Neural progenitor cell (in vitro differentiated cells): Measurements from ENCODE around the gene INPP4B. TPM values are rescaled to one million over a fixed set of nuclear protein-coding genes. Genes with fewer than 3 reads are reported as not detected.

ENCODE experiments used
- DNase-seq: peaks from one replicate; pipeline ENCODE4 v3.0.0-alpha.2; 2016; ENCODE audit warnings: low spot score
- H2AFZ ChIP-seq: fragments of 200-600 bp; sonication (generic); replicated peaks from 2 replicates; pipeline ENCODE4 v1.6.1; 2016; ENCODE audit warnings: antibody characterized with exemption
- H3F3A ChIP-seq: fragments of 200-600 bp; sonication (generic); 2 replicates; pipeline ENCODE4 v1.6.1; 2016; ENCODE audit warnings: antibody characterized with exemption, low read depth
- H3K27ac ChIP-seq: fragments of 200-600 bp; sonication (generic); 2 replicates; pipeline ENCODE4 v1.5.1; 2016; ENCODE audit warnings: mild to moderate bottlenecking
- H3K27me3 ChIP-seq: fragments of 200-600 bp; sonication (generic); 2 replicates; pipeline ENCODE4 v1.6.1; 2016; ENCODE audit warnings: mild to moderate bottlenecking, moderate library complexity
- H3K36me3 ChIP-seq: fragments of 200-600 bp; sonication (generic); 2 replicates; pipeline ENCODE4 v1.5.1; 2016
- H3K4me1 ChIP-seq: fragments of 200-600 bp; sonication (generic); 2 replicates; pipeline ENCODE4 v1.6.1; 2016; ENCODE audit warnings: mixed run types
- H3K4me2 ChIP-seq: fragments of 200-600 bp; sonication (generic); 2 replicates; pipeline ENCODE4 v1.6.1; 2016
- H3K4me3 ChIP-seq: fragments of 200-600 bp; sonication (generic); 2 replicates; pipeline ENCODE4 v1.5.1; 2016
- H3K79me2 ChIP-seq: fragments of 200-600 bp; sonication (generic); 2 replicates; pipeline ENCODE4 v1.6.1; 2016; ENCODE audit warnings: low read depth
- H3K9ac ChIP-seq: fragments of 200-600 bp; sonication (generic); 2 replicates; pipeline ENCODE4 v1.6.1; 2016
- H3K9me3 ChIP-seq: fragments of 200-600 bp; sonication (generic); 2 replicates; pipeline ENCODE4 v1.5.1; 2016; ENCODE audit warnings: low read depth
- H4K20me1 ChIP-seq: fragments of 200-600 bp; sonication (generic); 2 replicates; pipeline ENCODE4 v1.6.1; 2016; ENCODE audit warnings: low read depth
- H3K27ac Mint-ChIP-seq: 3 replicates; pipeline ENCODE4 v1.8.0; 2021; ENCODE audit warnings: mixed read lengths
- H3K27me3 Mint-ChIP-seq: 2 replicates; pipeline ENCODE4 v1.8.0; 2022; ENCODE audit warnings: low read depth, mild to moderate bottlenecking, inconsistent platforms, moderate library complexity, mixed read lengths; ENCODE audit not compliant: insufficient read depth
- H3K36me3 Mint-ChIP-seq: 3 replicates; pipeline ENCODE4 v1.8.0; 2021; ENCODE audit warnings: mixed read lengths
- H3K4me1 Mint-ChIP-seq: 3 replicates; pipeline ENCODE4 v1.8.0; 2021; ENCODE audit warnings: mixed read lengths
- H3K4me3 Mint-ChIP-seq: 3 replicates; pipeline ENCODE4 v1.8.0; 2021; ENCODE audit warnings: mild to moderate bottlenecking, moderate library complexity, mixed read lengths
- H3K9me3 Mint-ChIP-seq: 3 replicates; pipeline ENCODE4 v1.8.0; 2020; ENCODE audit warnings: mixed read lengths
- CTCF ChIP-seq: fragments of 200-600 bp; sonication (generic); IDR thresholded peaks from 2 replicates; pipeline ENCODE4 v1.5.1; 2017; ENCODE audit warnings: antibody characterized with exemption, mild to moderate bottlenecking
- EZH2 ChIP-seq: fragments of 200-600 bp; sonication (generic); IDR thresholded peaks from 2 replicates; pipeline ENCODE4 v1.6.1; 2017; ENCODE audit warnings: antibody characterized with exemption, mild to moderate bottlenecking, moderate library complexity
- EZH2phosphoT487 ChIP-seq: fragments of 200-600 bp; sonication (generic); IDR thresholded peaks from 2 replicates; pipeline ENCODE4 v1.6.1; 2017; ENCODE audit warnings: antibody characterized with exemption
- total RNA-seq: library from RNA; depleted of rRNA; stranded (reverse); fragments of >200 nt; gene quantifications from 2 replicates; pipeline ENCODE4 v1.2.3, GENCODE V29; 2015; ENCODE audit warnings: low replicate concordance

INPP4B gene
- total RNA-seq, 1 donor from 2014 or later: 1.3 TPM

GRCh38 chr4:142554412-142554811, 291.7 kb downstream of the INPP4B start:
- TF ChIP-seq EZH2: no peak
- no peak for TF ChIP-seq CTCF
- no peak for TF ChIP-seq EZH2phosphoT487
- Histone ChIP-seq H3K36me3 (no peaks in the 10 kb centered on the region), H2AFZ (no peak overlapping the region), H3K4me1 (peaks cover 14% of the 10 kb centered on the region), H3K79me2 (no peaks in the 10 kb centered on the region), H3K27me3 (no peaks in the 10 kb centered on the region), H3F3A (no peaks in the 10 kb centered on the region), H3K9me3 (no peaks in the 10 kb centered on the region), H3K4me2 (no peak overlapping the region), H3K4me3 (no peak overlapping the region), H3K27ac (no peak overlapping the region), H4K20me1 (no peaks in the 10 kb centered on the region), H3K9ac (no peak overlapping the region)
- no peak overlapping the region for H3K4me3 Mint-ChIP-seq
- H3K27me3 Mint-ChIP-seq: peaks cover 2% of the 10 kb centered on the region
- no peak overlapping the region for H3K27ac Mint-ChIP-seq
- DNase-seq: no peak
- no peaks in the 10 kb centered on the region for H3K9me3 Mint-ChIP-seq
- peaks cover 2% of the 10 kb centered on the region for H3K36me3 Mint-ChIP-seq
- H3K4me1 Mint-ChIP-seq: peaks cover 19% of the 10 kb centered on the region

GRCh38 chr4:142551517-142552305, 294.4 kb downstream of the INPP4B start:
- Histone ChIP-seq H4K20me1 (no peaks in the 10 kb centered on the region), H3K4me3 (no peak overlapping the region), H3K36me3 (no peaks in the 10 kb centered on the region), H3F3A (no peaks in the 10 kb centered on the region), H3K9ac (no peak overlapping the region), H3K79me2 (no peaks in the 10 kb centered on the region), H3K27me3 (no peaks in the 10 kb centered on the region), H3K9me3 (no peaks in the 10 kb centered on the region), H3K4me1 (peaks cover 14% of the 10 kb centered on the region), H3K27ac (no peak overlapping the region), H2AFZ (no peak overlapping the region), H3K4me2 (no peak overlapping the region)
- no peak overlapping the region for H3K27ac Mint-ChIP-seq
- no peak for TF ChIP-seq CTCF
- no peak for TF ChIP-seq EZH2phosphoT487
- TF ChIP-seq EZH2: no peak
- H3K27me3 Mint-ChIP-seq: peaks cover 2% of the 10 kb centered on the region
- no peak for DNase-seq
- H3K36me3 Mint-ChIP-seq: peaks cover 2% of the 10 kb centered on the region
- H3K9me3 Mint-ChIP-seq: no peaks in the 10 kb centered on the region
- peaks cover 20% of the 10 kb centered on the region for H3K4me1 Mint-ChIP-seq
- no peak overlapping the region for H3K4me3 Mint-ChIP-seq

GRCh38 chr4:142550965-142551364, 295.1 kb downstream of the INPP4B start:
- no peak for DNase-seq
- Histone ChIP-seq H3K9ac (no peak overlapping the region), H3F3A (no peaks in the 10 kb centered on the region), H3K79me2 (no peaks in the 10 kb centered on the region), H3K4me3 (no peak overlapping the region), H3K36me3 (no peaks in the 10 kb centered on the region), H3K4me1 (peaks cover 14% of the 10 kb centered on the region), H3K4me2 (no peak overlapping the region), H2AFZ (no peak overlapping the region), H3K27ac (no peak overlapping the region), H3K9me3 (no peaks in the 10 kb centered on the region), H3K27me3 (no peaks in the 10 kb centered on the region), H4K20me1 (no peaks in the 10 kb centered on the region)
- Mint-ChIP-seq H3K27ac (no peak overlapping the region), H3K4me3 (no peak overlapping the region), H3K27me3 (peaks cover 2% of the 10 kb centered on the region), H3K4me1 (peaks cover 20% of the 10 kb centered on the region), H3K9me3 (no peaks in the 10 kb centered on the region), H3K36me3 (peaks cover 2% of the 10 kb centered on the region)
- TF ChIP-seq EZH2phosphoT487 (no peak), EZH2 (no peak), CTCF (no peak)
